ENCODE measurements around the gene HES2.

DNA sequence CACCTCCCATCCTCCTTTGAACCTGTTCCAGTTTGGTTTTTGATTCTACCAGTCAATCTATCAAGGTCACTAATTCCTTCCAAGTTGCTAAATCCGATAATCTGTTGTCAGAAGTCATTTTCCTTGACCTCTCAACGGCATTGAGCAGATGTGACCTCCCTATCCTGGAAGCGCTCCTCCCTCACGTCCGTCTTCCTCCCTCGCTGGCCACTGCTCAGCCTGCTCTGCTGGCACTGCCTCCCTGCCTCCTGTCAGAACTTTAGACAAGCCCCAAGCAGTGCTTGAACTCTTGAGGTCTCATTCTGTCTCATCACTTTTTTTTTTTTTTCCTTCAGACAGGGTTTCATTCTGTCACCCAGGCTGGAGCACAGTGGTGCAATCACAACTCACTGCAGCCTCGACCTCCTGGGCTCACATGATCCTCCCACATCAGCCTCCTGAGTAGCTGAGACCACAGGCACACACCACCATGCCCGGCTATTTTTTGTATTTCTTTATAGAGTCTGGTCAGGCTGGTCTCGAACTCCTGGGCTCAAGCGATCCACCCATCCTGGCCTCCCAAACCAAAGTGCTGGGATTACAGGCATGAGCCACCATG is 21.8 kb downstream of the HES2 start:
- TF ChIP-seq, protein P1, sequence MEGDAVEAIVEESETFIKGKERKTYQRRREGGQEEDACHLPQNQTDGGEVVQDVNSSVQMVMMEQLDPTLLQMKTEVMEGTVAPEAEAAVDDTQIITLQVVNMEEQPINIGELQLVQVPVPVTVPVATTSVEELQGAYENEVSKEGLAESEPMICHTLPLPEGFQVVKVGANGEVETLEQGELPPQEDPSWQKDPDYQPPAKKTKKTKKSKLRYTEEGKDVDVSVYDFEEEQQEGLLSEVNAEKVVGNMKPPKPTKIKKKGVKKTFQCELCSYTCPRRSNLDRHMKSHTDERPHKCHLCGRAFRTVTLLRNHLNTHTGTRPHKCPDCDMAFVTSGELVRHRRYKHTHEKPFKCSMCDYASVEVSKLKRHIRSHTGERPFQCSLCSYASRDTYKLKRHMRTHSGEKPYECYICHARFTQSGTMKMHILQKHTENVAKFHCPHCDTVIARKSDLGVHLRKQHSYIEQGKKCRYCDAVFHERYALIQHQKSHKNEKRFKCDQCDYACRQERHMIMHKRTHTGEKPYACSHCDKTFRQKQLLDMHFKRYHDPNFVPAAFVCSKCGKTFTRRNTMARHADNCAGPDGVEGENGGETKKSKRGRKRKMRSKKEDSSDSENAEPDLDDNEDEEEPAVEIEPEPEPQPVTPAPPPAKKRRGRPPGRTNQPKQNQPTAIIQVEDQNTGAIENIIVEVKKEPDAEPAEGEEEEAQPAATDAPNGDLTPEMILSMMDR (IDR thresholded peaks at IDR 0.05; ENCODE audit: insufficient read depth, low read length), result no peak
- TF ChIP-seq, protein P2, sequence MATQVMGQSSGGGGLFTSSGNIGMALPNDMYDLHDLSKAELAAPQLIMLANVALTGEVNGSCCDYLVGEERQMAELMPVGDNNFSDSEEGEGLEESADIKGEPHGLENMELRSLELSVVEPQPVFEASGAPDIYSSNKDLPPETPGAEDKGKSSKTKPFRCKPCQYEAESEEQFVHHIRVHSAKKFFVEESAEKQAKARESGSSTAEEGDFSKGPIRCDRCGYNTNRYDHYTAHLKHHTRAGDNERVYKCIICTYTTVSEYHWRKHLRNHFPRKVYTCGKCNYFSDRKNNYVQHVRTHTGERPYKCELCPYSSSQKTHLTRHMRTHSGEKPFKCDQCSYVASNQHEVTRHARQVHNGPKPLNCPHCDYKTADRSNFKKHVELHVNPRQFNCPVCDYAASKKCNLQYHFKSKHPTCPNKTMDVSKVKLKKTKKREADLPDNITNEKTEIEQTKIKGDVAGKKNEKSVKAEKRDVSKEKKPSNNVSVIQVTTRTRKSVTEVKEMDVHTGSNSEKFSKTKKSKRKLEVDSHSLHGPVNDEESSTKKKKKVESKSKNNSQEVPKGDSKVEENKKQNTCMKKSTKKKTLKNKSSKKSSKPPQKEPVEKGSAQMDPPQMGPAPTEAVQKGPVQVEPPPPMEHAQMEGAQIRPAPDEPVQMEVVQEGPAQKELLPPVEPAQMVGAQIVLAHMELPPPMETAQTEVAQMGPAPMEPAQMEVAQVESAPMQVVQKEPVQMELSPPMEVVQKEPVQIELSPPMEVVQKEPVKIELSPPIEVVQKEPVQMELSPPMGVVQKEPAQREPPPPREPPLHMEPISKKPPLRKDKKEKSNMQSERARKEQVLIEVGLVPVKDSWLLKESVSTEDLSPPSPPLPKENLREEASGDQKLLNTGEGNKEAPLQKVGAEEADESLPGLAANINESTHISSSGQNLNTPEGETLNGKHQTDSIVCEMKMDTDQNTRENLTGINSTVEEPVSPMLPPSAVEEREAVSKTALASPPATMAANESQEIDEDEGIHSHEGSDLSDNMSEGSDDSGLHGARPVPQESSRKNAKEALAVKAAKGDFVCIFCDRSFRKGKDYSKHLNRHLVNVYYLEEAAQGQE (IDR thresholded peaks at IDR 0.05; ENCODE audit: insufficient replicate concordance, low read depth), result no peak
- no peak for TF ChIP-seq POLR2AphosphoS5 (IDR thresholded peaks at IDR 0.05; ENCODE audit: low read depth)
